Adipose tissue (tissue), 3 donors: ENCODE measurements around the gene HHIPL1. TPM values are rescaled to one million over a fixed set of nuclear protein-coding genes. Genes with fewer than 3 reads are reported as not detected.

Experiments used
- H3K27ac ChIP-seq: one replicate; pipeline ENCODE4 v1.5.1; 2013; ENCODE audit warnings: low read depth, low read length
- WGBS, 3 donors: extraction: QIAGEN DNeasy Blood & Tissue Kit; methylation state at CpG; one replicate each; pipeline ENCODE4 v1.1.7; 2013; 5-methylcytosine and 5-hydroxymethylcytosine counted together
- polyA plus RNA-seq, 3 donors: library from polyadenylated mRNA; stranded (reverse); fragments of 200-250 nt; gene quantifications; one replicate each; pipeline ENCODE4 v1.2.3, GENCODE V29; 2013
- donor health status: healthy with polysubstance abuse.
- donor health status: Bipolar disorder and iron deficiency.
- donor health status: healthy.

The HHIPL1 gene
- polyA plus RNA-seq, 3 donors, result 0.16 to 1.1 (median 0.90) TPM

DNA sequence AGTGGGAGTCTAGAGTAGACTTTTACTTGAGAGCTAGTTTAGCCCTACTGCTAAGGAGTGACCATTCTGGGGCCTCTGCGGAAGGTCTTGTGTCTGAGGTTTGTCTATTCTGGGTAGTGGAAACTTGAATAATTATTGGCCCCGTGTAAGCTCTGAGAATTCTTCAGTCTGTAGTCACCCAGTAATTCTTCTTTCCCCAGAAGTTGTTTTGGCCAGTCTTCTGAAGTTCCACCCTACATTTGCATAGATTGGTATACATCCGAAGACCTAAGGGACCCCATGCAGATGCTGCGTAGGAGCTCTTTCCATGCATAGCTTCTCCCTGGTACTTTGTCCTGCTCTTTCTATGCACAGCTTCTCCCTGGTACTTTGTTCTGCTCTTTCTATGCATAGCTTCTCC, 52.0 kb downstream of the HHIPL1 start:
- WGBS, 3 donors, result 90 to 96% (median 92%) methylated on average over 4 of the region's 4 CpGs
- H3K27ac ChIP-seq, result no peak overlapping the region

DNA sequence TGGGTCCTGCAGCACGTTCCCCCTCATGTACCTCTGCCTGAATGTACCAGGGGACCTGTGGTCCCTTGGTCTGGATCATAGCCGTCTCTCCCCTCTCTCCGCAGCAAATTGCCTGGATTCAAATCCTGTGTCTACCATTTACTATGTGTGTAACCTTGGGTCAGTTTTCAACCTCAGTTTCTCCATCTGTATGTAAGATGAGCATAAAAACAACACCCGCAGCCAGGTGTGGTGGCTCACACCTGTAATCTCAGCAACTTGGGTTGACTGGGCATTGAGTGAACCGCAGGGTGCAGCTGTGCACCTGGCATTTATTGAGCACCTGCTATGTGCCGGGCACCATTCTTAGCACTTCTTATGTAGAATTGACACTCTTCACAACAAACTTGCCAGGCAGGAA, 53.3 kb downstream of the HHIPL1 start:
- 84 to 93% (median 86%) methylated on average over 6 of the region's 6 CpGs for WGBS, 3 donors
- no peak overlapping the region for H3K27ac ChIP-seq

DNA sequence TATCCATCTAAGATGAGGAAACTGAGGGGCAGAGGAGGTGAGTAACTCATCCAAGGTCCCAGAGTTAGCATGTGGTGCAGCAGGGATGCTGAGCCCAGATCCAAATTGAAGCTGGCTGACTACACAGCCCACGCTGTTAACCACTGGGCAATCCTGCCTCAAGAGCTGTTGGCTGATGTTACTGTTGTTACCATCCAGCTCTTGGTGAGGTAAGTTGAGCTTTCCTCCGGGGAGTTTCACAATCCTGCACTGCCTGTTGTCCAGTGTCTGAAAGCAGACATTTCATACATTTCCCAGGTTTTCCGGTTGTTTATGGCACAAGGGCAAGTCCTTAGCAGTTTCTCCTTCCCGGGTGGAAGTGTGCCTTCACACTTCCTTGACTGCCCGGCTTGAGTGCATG, 53.7 kb downstream of the HHIPL1 start:
- H3K27ac ChIP-seq, result no peak overlapping the region
- WGBS, 3 donors, result 35 to 76% (median 37%) methylated on average over 5 of the region's 5 CpGs

DNA sequence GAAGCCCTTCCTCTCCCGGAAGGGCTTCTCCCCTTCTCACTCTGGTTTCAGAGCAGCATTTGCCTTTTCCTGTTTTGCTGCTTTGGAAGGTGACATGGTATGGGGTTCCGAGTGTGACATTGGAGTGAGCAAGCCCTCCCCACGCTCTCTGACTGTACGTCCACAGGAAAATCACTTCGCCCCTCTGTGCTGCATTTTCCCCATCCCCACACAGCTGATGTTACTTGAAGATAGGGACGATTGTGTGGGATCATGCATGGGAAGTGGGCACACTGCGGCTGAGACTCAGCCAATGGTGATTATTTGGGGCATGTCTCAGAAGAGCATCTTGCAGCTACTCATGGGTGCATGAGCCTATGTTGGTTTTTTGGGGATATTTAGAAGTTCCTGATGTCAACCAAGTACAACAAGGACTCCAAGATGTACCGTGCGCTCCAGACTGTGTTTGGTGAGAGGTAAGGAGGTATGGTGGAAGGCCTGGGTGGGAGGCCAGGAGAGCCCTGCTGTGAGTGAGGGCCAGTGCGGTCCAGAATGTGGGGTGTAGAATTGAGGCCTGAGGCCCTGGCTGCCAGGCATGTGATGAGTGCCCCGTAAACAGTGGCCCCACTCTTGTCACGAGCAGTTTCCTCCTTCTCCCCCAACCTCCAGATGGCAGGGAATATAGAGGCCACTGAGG, 54.3 kb downstream of the HHIPL1 start:
- 70 to 85% (median 70%) methylated on average over 12 of the region's 12 CpGs for WGBS, 3 donors
- no peak overlapping the region for H3K27ac ChIP-seq

DNA sequence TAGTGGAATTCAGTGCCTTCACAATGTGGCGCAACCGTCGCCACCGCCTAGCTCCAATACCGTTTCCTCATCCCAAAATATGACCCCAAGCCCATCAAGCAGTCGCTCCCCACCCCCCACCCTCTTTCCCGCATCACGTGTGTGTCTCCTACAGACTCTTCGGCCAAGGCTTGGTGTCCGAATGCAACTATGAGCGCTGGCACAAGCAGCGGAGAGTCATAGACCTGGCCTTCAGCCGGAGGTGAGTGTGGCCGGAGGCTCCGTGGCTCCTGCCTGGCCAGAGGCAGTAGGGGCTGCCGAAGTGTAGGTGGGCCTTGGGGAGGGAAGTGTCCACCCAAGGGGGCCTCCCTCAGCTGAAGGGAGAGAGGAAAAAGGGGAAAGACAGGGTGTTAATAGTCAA, 54.9 kb downstream of the HHIPL1 start:
- no peak overlapping the region for H3K27ac ChIP-seq
- 91 to 94% (median 93%) methylated on average over 16 of the region's 16 CpGs for WGBS, 3 donors

DNA sequence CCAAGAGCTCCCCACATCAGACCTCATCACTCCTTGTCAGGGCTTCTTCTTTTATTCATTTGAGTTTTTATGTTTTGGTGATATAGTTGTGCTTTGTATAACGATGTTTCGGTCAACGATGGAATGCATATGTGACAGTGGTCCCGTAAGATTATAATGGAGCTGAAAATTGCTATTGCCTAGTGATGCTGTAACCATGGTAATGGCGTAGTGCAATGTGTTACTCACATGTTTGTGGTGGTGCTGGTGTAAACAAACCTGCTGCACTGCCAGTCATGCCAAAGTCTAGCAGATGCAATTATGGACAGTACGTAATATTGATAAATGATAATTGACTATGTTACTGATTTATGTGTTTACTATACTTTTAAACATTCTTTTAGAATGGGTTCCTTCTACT, 55.5 kb downstream of the HHIPL1 start:
- WGBS, 3 donors, result 94 to 96% (median 96%) methylated on average over 6 of the region's 6 CpGs
- no peak overlapping the region for H3K27ac ChIP-seq

DNA sequence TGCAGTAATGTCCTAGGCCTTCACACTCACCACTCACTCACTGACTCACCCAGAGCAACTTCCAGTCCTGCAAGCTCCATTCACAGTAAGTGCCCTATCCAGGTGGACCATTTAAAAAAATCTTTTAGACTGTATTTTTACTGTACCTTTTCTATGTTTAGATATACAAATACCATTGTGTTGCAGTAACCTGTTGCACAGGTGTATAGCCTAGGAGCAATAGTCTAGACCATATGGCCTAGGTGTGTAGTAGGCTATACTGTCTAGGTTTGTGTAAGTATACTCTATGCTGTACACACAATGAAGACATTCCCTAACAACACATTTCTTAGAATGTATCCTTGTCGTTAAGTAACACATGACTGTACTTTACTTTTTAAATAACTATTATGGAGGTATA, 56.3 kb downstream of the HHIPL1 start:
- H3K27ac ChIP-seq, result no peak overlapping the region
- whole genome bisulfite sequencing, 3 donors, result 97 to 100% (median 98%) methylated on average over 1 of the region's 1 CpG

DNA sequence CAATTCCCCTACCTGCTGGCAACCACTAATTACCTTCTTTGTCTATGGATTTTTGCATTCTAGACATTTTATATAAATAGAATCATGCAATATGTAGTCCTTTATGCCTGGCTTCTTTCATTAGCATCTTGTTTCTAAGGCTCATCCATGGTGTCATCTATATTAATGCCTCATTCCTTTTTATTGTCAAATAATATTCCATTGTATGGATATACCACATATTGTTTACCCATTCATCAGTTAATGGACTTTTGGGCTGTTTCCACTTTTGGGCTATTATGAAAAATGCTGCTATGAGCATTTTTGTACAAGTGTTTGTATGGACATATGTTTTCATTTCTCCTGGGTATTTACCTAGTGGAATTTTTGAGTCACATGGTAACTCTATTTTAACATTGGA, 57.2 kb downstream of the HHIPL1 start:
- no peak overlapping the region for H3K27ac ChIP-seq

DNA sequence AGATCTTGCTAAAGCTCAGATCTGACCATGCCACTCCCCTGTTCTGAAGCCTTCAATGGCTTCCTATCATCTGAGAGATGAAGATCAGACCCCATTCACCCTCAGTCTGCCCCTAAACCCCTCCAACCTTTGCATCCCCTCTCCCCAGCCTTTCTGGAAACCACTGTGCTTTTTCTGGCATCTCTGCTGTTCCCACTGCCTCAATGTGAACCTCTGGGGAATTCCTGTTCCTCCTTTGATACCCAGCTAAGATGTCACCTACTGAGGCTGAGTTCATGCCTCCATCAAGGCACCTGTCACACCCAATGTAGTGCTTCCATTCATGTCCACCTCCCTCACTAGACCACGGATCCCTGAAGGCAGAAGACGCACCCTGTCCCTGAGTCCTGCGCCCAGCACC, 58.5 kb downstream of the HHIPL1 start:
- 94 to 96% (median 95%) methylated on average over 3 of the region's 3 CpGs for WGBS, 3 donors
- no peak overlapping the region for H3K27ac ChIP-seq

DNA sequence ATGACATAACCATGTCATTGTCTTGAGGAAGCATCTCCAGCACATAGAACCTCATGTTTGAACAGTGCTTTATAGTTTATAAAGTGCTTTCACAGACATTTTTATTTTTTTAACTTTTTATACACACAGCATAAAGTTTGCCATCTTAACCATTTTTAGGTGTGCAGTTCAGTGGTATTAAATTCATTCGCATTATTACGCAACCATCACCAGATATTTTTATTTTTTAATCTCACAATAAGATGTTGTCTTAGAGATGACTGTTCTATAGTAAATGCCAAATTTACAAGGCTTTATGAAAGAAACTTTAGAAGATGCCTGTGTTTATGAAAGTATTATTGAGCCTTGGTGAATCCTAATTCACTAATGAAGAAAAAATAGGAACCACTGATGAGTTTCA, 59.1 kb downstream of the HHIPL1 start:
- WGBS, 3 donors, result 95 to 100% (median 100%) methylated on average over 2 of the region's 2 CpGs
- no peak overlapping the region for H3K27ac ChIP-seq

DNA sequence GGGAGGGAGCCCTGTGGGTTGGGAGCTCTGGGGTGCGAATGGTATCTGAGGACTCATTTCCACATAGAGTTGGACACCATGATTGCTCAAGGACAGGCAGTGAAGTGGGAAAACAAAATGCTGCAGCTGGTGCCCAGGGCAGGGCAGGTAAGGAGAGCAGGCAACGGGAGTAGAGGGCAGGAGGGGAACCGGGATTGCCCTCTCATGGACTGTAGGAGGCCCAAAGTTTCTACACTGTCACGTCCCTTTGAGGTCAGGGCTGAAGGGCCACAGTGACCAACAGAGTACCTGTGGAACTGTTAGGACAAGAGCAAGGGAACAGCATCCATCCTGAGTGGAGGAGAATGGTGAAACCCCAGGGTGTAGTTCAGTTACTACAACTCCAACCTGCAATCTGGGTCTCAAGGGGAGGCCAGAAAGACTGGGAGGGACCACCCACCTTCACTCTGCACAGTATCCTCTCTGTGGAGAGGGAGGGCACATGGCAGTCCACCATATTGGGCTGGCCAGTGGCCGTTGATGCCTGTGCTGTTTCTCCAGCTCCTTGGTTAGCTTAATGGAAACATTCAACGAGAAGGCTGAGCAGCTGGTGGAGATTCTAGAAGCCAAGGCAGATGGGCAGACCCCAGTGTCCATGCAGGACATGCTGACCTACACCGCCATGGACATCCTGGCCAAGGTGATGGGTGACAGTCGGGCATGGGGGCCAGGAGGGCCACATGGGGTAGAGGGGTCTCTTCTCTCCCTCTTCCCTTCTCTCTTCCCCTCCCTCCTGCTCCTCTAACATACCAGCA, 61.4 kb downstream of the HHIPL1 start:
- no peak overlapping the region for H3K27ac ChIP-seq
- 73 to 82% (median 81%) methylated on average over 8 of the region's 8 CpGs for WGBS, 3 donors

DNA sequence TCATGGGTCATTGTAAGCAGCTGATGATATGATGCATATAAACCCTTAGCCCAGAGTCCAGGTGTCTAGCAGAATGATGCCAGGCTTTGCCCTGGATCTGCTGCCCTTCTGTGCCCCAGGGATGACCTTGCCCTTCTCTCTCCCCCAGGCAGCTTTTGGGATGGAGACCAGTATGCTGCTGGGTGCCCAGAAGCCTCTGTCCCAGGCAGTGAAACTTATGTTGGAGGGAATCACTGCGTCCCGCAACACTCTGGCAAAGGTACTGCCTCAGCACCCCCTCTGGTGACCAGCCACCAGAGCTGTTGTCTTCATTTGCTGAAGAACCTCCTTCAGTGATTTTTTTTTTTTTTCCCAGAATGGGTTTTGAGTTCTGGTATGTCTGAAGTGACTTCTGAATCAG, 62.5 kb downstream of the HHIPL1 start:
- WGBS, 3 donors, result 99 to 100% (median 100%) methylated on average over 2 of the region's 2 CpGs
- H3K27ac ChIP-seq, result no peak overlapping the region

DNA sequence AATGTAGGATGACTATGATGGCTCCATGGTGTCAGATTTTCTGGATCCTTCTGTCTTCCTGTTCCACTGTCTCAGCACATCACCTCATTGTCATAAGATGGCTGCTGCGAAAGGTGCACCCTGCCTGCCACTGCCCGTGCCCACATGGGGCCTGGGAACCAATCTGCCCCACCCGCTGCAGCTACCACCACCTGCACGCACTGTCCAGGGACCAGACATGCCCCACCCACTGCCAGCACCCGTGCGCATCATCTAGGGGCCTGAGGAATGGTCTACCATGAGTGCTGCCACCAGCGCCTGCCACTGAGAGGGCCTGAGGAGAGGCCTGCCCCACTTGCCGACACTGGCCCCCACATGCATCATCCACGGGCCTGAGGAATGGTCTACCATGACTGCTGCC, 63.0 kb downstream of the HHIPL1 start:
- H3K27ac ChIP-seq, result no peak overlapping the region
- WGBS, 3 donors, result 95 to 97% (median 96%) methylated on average over 9 of the region's 9 CpGs

DNA sequence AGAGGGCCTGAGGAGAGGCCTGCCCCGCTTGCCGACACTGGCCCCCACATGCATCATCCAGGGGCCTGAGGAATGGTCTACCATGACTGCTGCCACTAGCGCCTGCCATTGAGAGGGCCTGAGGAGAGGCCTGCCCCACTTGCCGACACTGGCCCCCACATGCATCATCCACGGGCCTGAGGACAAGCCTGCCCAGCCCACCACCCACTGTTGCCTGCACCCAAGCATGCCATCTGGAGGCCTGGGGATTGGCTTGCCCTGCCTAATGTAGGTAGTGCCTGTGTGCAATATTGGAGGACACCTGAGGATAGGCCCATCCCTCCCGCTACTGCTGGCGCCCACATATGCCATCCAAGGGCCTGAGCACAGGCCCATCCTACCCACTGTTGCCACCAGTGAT, 63.5 kb downstream of the HHIPL1 start:
- WGBS, 3 donors, result 82 to 83% (median 82%) methylated on average over 7 of the region's 7 CpGs
- no peak overlapping the region for H3K27ac ChIP-seq

DNA sequence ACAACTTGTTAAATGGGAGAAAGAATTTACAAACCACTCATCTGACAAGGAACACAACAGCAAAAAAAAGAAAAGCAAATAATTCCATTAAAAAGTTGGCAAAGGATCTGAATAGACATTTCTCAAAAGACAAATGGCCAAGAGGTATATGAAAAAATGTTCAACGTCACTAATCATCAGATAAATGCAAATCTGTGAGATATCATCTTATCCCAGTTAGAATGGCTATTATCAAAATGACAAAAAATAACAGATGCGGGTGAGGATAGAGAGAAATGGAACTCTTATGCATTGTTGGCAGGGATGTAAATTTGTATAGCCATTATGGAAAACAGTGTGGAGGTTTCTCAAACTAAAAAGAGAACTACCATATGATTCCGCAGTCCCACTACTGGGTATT, 69.0 kb downstream of the HHIPL1 start:
- 84 to 90% (median 89%) methylated on average over 3 of the region's 3 CpGs for WGBS, 3 donors

DNA sequence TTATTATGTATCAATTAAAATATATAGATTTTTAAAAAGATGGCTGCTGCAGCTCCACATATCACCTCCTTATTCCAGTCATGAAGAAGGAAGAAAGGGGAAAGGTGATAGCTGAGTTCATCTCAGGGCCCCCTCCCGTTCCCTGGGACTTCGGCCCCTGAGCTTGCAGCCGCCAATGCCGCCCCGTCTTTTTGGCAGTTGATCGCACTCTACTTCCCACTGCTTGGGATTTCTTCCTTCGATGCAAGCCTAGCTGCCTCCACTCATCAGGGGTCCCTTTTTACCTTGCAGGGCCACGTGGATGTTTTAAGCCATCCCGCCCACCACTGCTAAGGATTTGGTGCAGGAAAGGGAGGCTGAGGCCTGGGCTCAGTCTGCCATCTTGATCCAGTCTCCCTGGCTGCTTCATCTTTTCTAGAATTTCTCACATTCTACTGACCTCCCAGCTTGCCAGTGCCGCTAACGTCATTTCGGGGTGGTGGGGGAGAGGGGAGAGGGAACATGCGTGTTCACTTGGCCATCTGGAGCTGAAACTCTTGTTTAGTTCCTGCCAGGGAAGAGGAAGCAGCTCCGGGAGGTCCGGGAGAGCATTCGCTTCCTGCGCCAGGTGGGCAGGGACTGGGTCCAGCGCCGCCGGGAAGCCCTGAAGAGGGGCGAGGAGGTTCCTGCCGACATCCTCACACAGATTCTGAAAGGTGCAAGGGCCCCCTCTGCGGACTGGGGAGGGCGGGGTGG, 70.5 kb downstream of the HHIPL1 start:
- no peak overlapping the region for H3K27ac ChIP-seq
- WGBS, 3 donors, result 61 to 82% (median 67%) methylated on average over 24 of the region's 24 CpGs

More for the DNA sequence above, 69.0 kb downstream of the HHIPL1 start:
- no peak overlapping the region for H3K27ac ChIP-seq

DNA sequence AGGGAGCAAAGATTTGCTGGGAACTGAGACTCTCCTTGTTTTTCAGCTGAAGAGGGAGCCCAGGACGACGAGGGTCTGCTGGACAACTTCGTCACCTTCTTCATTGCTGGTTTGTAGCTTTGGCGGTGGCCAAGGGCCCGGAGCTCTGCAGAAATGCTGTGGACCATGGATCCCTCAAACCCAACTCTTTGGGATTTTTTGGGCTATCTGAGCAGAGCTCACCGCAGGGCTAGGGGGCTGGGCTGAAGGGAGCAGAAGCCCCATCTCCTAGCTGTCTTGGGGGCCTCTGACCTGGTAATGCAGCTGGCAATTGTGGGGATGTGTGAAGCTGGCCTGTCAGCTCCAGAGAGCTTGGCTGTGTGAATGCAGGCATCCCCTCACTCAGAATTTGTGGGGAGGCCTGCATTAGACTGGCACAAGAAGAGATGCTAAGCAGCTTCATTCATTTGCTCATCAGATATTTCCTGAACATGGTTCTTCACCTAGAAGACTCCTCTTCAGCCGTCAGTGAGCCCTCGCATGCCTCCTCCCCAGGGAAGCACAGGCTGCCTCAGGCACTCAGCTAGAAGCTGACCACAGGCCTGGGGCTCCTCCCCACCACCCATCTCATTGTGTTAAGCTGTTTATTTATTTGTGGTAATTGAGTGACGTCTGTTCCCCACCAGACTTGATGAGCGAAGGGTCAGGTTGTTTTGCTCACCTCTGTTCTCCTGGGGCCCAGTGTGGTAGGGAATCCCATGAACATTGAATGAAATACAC, 71.3 kb downstream of the HHIPL1 start:
- WGBS, 3 donors, result 76 to 84% (median 83%) methylated on average over 10 of the region's 10 CpGs
- H3K27ac ChIP-seq, result no peak overlapping the region

DNA sequence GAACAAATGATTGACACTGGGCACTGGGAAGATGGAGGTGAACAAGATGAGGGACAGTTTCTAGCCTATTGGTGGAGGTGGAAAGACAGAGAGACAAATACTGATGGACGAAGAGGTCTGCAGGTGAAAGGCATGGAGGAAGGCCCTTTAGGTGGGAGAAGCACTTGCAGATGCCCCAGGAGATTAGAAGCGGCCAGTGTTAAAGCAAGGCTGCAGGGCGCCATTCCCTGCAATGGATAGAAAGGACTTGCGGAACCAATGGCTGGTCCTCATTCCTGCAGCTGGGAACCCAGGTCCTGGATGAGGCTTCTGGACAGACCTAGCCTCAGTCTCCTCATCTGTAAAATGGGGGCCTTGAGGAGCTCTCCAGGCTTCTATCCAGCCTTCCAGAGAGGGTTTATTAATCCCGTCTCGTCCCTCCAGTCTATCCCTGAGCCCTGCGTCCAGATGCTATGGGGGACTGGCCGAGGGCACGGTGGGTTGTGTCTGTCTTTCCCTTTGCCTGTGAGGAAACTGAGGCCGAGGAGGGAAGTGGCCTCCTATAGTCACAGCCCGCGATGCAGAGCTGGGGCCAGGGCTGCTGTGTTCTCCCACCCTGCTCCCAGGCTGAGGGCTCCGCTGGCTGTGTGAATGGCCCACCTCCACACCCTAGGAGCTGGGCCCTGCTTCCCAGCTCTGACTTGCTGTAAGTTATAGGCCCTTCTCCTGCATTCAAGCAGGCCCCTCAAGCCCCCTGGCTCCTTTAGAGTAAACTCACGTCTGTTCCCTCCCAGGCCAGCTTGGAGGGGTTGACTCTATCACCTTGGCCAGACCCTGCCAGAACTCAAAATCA, 72.1 kb downstream of the HHIPL1 start:
- WGBS, 3 donors, result 93 to 96% (median 95%) methylated on average over 14 of the region's 14 CpGs
- H3K27ac ChIP-seq, result no peak overlapping the region
